ENCODE data around the gene SSTR3.

- TF ChIP-seq, protein P1, sequence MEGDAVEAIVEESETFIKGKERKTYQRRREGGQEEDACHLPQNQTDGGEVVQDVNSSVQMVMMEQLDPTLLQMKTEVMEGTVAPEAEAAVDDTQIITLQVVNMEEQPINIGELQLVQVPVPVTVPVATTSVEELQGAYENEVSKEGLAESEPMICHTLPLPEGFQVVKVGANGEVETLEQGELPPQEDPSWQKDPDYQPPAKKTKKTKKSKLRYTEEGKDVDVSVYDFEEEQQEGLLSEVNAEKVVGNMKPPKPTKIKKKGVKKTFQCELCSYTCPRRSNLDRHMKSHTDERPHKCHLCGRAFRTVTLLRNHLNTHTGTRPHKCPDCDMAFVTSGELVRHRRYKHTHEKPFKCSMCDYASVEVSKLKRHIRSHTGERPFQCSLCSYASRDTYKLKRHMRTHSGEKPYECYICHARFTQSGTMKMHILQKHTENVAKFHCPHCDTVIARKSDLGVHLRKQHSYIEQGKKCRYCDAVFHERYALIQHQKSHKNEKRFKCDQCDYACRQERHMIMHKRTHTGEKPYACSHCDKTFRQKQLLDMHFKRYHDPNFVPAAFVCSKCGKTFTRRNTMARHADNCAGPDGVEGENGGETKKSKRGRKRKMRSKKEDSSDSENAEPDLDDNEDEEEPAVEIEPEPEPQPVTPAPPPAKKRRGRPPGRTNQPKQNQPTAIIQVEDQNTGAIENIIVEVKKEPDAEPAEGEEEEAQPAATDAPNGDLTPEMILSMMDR (IDR thresholded peaks at IDR 0.05; ENCODE audit: low read length), result no peak
- TF ChIP-seq EZH2 (IDR thresholded peaks at IDR 0.05; ENCODE audit: borderline replicate concordance, low read length), result no peak
These were observed 11.8 kb upstream of the SSTR3 start for GRCh38 chr22:37223965-37224551.
